WTC11 (cell line): ENCODE measurements around the gene TOM1L2.

Experiments used
- KAT7 ChIP-seq: sonication (generic); formaldehyde crosslinking; IDR thresholded peaks from 2 replicates; pipeline ENCODE4 v1.8.1; 2023; ENCODE audit warnings: missing genetic modification reagents, mild to moderate bottlenecking, borderline replicate concordance
- ZNF317 ChIP-seq: sonication (generic); formaldehyde crosslinking; IDR thresholded peaks from 2 replicates; pipeline ENCODE4 v1.8.1; 2023; ENCODE audit warnings: low read depth, mild to moderate bottlenecking, moderate library complexity, missing genetic modification reagents, borderline replicate concordance
- TF ChIP-seq, protein P1 (sequence below): sonication (generic); formaldehyde crosslinking; IDR thresholded peaks from 2 replicates; pipeline ENCODE4 v1.8.1; 2023; ENCODE audit warnings: mild to moderate bottlenecking, moderate library complexity, missing genetic modification reagents
- TF ChIP-seq, protein P2 (sequence below): fragments of 200-600 bp; IDR thresholded peaks from 2 replicates; pipeline ENCODE4 v1.8.0; 2022; ENCODE audit warnings: antibody characterized with exemption
- TF ChIP-seq, protein P3 (sequence below): sonication (generic); formaldehyde crosslinking; IDR thresholded peaks from 2 replicates; pipeline ENCODE4 v1.8.1; 2023; ENCODE audit warnings: mild to moderate bottlenecking, missing genetic modification reagents

DNA sequence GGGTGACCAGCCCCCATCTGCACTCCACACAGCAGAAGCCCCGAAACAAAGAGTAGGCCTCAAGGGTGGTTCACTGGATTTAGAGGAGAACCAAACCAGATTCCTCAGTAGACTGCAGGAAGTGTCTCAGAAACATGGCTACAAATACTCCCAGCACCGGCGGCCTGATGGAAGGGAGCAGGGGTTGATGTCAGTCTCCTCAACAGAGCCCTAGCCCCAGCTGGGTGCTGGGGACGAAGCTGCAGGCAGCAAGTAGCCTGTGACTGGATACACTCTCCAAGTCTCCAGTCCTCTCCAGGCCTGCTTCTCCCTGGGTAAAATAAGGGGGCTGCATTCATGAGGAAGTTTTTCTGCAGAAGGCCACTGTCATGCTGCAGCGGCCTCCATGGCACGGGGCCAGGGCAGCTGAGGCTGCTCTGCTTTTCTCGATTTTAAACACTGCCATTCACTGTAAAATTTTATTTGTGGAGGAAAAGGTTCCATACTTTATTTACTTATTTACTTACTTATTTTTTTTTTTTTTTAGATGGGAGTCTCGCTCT, 98.7 kb downstream of the TOM1L2 start:
- TF ChIP-seq, protein P1, sequence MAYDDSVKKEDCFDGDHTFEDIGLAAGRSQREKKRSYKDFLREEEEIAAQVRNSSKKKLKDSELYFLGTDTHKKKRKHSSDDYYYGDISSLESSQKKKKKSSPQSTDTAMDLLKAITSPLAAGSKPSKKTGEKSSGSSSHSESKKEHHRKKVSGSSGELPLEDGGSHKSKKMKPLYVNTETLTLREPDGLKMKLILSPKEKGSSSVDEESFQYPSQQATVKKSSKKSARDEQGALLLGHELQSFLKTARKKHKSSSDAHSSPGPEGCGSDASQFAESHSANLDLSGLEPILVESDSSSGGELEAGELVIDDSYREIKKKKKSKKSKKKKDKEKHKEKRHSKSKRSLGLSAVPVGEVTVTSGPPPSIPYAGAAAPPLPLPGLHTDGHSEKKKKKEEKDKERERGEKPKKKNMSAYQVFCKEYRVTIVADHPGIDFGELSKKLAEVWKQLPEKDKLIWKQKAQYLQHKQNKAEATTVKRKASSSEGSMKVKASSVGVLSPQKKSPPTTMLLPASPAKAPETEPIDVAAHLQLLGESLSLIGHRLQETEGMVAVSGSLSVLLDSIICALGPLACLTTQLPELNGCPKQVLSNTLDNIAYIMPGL (CRISPR knock-in tag), result no peak
- TF ChIP-seq, protein P2, sequence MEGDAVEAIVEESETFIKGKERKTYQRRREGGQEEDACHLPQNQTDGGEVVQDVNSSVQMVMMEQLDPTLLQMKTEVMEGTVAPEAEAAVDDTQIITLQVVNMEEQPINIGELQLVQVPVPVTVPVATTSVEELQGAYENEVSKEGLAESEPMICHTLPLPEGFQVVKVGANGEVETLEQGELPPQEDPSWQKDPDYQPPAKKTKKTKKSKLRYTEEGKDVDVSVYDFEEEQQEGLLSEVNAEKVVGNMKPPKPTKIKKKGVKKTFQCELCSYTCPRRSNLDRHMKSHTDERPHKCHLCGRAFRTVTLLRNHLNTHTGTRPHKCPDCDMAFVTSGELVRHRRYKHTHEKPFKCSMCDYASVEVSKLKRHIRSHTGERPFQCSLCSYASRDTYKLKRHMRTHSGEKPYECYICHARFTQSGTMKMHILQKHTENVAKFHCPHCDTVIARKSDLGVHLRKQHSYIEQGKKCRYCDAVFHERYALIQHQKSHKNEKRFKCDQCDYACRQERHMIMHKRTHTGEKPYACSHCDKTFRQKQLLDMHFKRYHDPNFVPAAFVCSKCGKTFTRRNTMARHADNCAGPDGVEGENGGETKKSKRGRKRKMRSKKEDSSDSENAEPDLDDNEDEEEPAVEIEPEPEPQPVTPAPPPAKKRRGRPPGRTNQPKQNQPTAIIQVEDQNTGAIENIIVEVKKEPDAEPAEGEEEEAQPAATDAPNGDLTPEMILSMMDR, result no peak
- TF ChIP-seq ZNF317 (CRISPR knock-in tag) (no peak), KAT7 (no peak)
- TF ChIP-seq, protein P3, sequence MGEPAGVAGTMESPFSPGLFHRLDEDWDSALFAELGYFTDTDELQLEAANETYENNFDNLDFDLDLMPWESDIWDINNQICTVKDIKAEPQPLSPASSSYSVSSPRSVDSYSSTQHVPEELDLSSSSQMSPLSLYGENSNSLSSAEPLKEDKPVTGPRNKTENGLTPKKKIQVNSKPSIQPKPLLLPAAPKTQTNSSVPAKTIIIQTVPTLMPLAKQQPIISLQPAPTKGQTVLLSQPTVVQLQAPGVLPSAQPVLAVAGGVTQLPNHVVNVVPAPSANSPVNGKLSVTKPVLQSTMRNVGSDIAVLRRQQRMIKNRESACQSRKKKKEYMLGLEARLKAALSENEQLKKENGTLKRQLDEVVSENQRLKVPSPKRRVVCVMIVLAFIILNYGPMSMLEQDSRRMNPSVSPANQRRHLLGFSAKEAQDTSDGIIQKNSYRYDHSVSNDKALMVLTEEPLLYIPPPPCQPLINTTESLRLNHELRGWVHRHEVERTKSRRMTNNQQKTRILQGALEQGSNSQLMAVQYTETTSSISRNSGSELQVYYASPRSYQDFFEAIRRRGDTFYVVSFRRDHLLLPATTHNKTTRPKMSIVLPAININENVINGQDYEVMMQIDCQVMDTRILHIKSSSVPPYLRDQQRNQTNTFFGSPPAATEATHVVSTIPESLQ, result no peak
